ENCODE results near the gene HMGN2. TPM values are rescaled to one million over a fixed set of nuclear protein-coding genes. Genes with fewer than 3 reads are reported as not detected.
A peak's percentile ranks its signal among the peaks of the same experiment; 100 is the strongest.

HMGN2 gene
- total and polyA plus RNA-seq, 10 of the 15 experiments (the other 5 are each of a cell fraction or from before 2014, with no cell fraction given) = 249 to 2,682 (median 694) TPM

DNA sequence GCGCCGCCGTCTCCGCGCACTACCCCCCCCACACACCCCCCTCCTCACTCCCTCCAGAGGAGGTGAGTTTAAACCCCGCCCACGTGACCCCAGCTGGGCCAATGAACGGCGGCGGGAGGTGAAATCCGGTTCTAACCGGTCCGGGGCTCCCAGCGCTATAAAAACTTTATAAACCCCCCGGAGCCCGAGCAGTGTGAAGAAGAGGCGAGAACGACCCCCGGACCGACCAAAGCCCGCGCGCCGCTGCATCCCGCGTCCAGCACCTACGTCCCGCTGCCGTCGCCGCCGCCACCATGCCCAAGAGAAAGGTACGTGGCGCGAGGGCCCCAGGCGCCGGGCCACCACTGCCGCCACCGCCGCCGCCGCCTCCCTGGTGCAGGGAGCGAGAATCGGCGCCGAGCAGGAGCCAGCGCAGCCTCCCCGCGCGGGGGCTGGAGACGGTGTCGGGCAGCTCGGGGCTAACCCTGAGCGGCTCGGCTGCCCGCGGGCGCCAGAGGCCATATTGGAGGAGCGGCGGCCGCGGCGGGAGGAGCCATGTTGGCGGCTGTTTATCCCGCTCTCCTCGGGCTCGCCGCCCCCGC lies at the start of gene HMGN2 (continued):
- TF ChIP-seq, protein P1, sequence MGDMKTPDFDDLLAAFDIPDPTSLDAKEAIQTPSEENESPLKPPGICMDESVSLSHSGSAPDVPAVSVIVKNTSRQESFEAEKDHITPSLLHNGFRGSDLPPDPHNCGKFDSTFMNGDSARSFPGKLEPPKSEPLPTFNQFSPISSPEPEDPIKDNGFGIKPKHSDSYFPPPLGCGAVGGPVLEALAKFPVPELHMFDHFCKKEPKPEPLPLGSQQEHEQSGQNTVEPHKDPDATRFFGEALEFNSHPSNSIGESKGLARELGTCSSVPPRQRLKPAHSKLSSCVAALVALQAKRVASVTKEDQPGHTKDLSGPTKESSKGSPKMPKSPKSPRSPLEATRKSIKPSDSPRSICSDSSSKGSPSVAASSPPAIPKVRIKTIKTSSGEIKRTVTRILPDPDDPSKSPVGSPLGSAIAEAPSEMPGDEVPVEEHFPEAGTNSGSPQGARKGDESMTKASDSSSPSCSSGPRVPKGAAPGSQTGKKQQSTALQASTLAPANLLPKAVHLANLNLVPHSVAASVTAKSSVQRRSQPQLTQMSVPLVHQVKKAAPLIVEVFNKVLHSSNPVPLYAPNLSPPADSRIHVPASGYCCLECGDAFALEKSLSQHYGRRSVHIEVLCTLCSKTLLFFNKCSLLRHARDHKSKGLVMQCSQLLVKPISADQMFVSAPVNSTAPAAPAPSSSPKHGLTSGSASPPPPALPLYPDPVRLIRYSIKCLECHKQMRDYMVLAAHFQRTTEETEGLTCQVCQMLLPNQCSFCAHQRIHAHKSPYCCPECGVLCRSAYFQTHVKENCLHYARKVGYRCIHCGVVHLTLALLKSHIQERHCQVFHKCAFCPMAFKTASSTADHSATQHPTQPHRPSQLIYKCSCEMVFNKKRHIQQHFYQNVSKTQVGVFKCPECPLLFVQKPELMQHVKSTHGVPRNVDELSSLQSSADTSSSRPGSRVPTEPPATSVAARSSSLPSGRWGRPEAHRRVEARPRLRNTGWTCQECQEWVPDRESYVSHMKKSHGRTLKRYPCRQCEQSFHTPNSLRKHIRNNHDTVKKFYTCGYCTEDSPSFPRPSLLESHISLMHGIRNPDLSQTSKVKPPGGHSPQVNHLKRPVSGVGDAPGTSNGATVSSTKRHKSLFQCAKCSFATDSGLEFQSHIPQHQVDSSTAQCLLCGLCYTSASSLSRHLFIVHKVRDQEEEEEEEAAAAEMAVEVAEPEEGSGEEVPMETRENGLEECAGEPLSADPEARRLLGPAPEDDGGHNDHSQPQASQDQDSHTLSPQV (IDR thresholded peaks at IDR 0.05) = no peak; the same call in 1 of the 2 replicates
- TF ChIP-seq ZBED1 (IDR thresholded peaks at IDR 0.05; ENCODE audit: borderline replicate concordance) (no peak; the same call in 1 of the 2 replicates), CREM (IDR thresholded peaks at IDR 0.05; ENCODE audit: low read depth) (no peak), SMAD5 (IDR thresholded peaks at IDR 0.05; ENCODE audit: low read depth) (peak; percentile 72), SRF (IDR thresholded peaks at IDR 0.05; ENCODE audit: low read depth in 2 of 2, low read length in 2 of 2) (no peak), SUZ12 (IDR thresholded peaks at IDR 0.05; ENCODE audit: unreplicated experiment) (no peak), MEF2A (IDR thresholded peaks at IDR 0.05; ENCODE audit: insufficient read depth, low read depth, low read length) (no peak), KAT2A (conservative IDR thresholded peaks at IDR 0.05; ENCODE audit: control insufficient read depth, low read depth, low read length) (no peak), NRF1 (conservative IDR thresholded peaks at IDR 0.05; ENCODE audit: low read depth, low read length) (no peak), LARP7 (IDR thresholded peaks at IDR 0.05) (peak; percentile 98), TCF7 (IDR thresholded peaks at IDR 0.05; ENCODE audit: borderline replicate concordance) (no peak), CBFB (IDR thresholded peaks at IDR 0.05; ENCODE audit: low read depth) (0 out of 2 replicates have a peak, but pooled peaks have one; percentile 21), MEF2B (IDR thresholded peaks at IDR 0.05; ENCODE audit: partially characterized antibody, poor library complexity, severe bottlenecking) (peak; percentile 32)
- TF ChIP-seq, protein P2, sequence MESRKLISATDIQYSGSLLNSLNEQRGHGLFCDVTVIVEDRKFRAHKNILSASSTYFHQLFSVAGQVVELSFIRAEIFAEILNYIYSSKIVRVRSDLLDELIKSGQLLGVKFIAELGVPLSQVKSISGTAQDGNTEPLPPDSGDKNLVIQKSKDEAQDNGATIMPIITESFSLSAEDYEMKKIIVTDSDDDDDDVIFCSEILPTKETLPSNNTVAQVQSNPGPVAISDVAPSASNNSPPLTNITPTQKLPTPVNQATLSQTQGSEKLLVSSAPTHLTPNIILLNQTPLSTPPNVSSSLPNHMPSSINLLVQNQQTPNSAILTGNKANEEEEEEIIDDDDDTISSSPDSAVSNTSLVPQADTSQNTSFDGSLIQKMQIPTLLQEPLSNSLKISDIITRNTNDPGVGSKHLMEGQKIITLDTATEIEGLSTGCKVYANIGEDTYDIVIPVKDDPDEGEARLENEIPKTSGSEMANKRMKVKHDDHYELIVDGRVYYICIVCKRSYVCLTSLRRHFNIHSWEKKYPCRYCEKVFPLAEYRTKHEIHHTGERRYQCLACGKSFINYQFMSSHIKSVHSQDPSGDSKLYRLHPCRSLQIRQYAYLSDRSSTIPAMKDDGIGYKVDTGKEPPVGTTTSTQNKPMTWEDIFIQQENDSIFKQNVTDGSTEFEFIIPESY (IDR thresholded peaks at IDR 0.05) = no peak
- TF ChIP-seq, protein P3, sequence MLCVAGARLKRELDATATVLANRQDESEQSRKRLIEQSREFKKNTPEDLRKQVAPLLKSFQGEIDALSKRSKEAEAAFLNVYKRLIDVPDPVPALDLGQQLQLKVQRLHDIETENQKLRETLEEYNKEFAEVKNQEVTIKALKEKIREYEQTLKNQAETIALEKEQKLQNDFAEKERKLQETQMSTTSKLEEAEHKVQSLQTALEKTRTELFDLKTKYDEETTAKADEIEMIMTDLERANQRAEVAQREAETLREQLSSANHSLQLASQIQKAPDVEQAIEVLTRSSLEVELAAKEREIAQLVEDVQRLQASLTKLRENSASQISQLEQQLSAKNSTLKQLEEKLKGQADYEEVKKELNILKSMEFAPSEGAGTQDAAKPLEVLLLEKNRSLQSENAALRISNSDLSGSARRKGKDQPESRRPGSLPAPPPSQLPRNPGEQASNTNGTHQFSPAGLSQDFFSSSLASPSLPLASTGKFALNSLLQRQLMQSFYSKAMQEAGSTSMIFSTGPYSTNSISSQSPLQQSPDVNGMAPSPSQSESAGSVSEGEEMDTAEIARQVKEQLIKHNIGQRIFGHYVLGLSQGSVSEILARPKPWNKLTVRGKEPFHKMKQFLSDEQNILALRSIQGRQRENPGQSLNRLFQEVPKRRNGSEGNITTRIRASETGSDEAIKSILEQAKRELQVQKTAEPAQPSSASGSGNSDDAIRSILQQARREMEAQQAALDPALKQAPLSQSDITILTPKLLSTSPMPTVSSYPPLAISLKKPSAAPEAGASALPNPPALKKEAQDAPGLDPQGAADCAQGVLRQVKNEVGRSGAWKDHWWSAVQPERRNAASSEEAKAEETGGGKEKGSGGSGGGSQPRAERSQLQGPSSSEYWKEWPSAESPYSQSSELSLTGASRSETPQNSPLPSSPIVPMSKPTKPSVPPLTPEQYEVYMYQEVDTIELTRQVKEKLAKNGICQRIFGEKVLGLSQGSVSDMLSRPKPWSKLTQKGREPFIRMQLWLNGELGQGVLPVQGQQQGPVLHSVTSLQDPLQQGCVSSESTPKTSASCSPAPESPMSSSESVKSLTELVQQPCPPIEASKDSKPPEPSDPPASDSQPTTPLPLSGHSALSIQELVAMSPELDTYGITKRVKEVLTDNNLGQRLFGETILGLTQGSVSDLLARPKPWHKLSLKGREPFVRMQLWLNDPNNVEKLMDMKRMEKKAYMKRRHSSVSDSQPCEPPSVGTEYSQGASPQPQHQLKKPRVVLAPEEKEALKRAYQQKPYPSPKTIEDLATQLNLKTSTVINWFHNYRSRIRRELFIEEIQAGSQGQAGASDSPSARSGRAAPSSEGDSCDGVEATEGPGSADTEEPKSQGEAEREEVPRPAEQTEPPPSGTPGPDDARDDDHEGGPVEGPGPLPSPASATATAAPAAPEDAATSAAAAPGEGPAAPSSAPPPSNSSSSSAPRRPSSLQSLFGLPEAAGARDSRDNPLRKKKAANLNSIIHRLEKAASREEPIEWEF (IDR thresholded peaks at IDR 0.05; ENCODE audit: insufficient replicate concordance, low read depth, low read length) = no peak
- TF ChIP-seq, protein P4, sequence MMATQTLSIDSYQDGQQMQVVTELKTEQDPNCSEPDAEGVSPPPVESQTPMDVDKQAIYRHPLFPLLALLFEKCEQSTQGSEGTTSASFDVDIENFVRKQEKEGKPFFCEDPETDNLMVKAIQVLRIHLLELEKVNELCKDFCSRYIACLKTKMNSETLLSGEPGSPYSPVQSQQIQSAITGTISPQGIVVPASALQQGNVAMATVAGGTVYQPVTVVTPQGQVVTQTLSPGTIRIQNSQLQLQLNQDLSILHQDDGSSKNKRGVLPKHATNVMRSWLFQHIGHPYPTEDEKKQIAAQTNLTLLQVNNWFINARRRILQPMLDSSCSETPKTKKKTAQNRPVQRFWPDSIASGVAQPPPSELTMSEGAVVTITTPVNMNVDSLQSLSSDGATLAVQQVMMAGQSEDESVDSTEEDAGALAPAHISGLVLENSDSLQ (IDR thresholded peaks at IDR 0.05) = no peak
